ENCODE results near the gene MPST.

DNA sequence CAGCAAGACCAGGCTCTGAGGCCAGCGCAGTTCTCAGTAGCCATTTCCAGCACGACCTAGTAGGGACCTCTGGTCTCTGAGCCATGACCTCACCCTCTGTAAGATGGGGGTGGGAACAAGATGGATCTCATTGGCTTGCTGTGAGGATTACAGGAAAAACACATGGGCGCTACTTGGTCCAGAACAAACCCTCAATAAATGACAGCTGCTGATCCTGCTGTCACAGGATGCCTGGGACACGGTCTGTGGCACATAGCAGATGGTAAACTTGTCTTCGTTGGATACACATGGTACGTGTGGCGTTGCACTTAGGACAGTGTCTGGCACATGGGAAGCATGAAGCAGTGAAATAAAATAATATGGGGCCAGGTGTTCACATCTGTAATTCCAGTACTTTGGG lies 27.5 kb downstream of the MPST start:
- TF ChIP-seq, protein P1, sequence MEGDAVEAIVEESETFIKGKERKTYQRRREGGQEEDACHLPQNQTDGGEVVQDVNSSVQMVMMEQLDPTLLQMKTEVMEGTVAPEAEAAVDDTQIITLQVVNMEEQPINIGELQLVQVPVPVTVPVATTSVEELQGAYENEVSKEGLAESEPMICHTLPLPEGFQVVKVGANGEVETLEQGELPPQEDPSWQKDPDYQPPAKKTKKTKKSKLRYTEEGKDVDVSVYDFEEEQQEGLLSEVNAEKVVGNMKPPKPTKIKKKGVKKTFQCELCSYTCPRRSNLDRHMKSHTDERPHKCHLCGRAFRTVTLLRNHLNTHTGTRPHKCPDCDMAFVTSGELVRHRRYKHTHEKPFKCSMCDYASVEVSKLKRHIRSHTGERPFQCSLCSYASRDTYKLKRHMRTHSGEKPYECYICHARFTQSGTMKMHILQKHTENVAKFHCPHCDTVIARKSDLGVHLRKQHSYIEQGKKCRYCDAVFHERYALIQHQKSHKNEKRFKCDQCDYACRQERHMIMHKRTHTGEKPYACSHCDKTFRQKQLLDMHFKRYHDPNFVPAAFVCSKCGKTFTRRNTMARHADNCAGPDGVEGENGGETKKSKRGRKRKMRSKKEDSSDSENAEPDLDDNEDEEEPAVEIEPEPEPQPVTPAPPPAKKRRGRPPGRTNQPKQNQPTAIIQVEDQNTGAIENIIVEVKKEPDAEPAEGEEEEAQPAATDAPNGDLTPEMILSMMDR (IDR thresholded peaks at IDR 0.05), result no peak
- no peak for TF ChIP-seq POLR2A (IDR thresholded peaks at IDR 0.05)
